Renal cortical epithelial cell (primary cell): ENCODE data around the gene CLNS1A. TPM values are rescaled to one million over a fixed set of nuclear protein-coding genes. Genes with fewer than 3 reads are reported as not detected.
A peak's percentile ranks its signal among the peaks of the same experiment; 100 is the strongest.
"Not testable (repeated sequence)": the region's sequence is repeated elsewhere in the genome, so short reads cannot be mapped to it uniquely, and the experiment has no call there.

Source experiments
- DNase-seq: peaks from one replicate; pipeline ENCODE4 v3.0.0-alpha.2; 2011; ENCODE audit warnings: low read depth
- total RNA-seq: library from RNA; depleted of rRNA; stranded (reverse); fragments of >200 nt; gene quantifications from 2 replicates; pipeline ENCODE4 v1.2.3, GENCODE V29; 2014

The CLNS1A gene, protein sequence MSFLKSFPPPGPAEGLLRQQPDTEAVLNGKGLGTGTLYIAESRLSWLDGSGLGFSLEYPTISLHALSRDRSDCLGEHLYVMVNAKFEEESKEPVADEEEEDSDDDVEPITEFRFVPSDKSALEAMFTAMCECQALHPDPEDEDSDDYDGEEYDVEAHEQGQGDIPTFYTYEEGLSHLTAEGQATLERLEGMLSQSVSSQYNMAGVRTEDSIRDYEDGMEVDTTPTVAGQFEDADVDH
- 132 and 183 TPM in 2 replicates for total RNA-seq

DNA sequence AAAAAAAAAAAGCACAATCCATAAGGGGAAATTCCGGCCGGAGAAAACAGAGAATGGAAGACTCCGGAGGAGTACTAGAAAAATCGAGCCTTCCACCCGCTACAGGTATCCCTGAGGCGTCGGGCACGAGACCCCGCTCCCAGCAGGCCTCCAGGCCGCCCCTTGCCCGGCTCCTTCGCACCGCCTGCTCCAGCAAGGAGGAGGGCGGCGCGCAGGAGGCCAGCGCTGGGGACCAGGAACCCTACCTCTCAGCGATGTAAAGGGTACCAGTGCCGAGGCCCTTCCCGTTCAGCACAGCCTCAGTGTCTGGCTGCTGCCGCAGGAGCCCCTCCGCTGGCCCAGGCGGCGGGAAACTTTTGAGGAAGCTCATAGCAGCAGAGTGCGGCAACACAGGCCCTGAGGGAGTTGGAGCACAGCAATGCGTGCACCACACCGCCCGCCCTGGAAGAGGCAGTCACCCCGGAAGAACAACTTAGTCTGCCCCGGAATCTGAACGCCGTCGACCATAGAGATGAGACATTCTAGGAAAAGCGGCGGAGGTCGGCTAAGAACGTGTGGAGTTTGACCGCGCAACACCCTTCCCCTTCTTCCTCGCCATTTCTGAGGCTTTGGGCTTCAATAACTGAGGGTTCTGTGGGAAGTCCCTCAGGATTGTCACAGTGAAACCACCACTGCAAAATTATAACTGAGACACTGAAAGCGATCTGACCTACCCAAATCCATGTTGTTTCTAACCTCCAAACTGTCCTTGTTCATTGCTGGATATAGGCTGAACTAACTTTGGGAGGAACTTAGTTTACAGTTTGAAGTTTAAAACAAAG, at the start of gene CLNS1A:
Gene CLNS1A, minus strand, starts transcription at position 450 of the 821 bp plus-strand sequence. Its CDS starts 80 bp downstream, at position 370.
- DNase-seq: peak; percentile 83

DNA sequence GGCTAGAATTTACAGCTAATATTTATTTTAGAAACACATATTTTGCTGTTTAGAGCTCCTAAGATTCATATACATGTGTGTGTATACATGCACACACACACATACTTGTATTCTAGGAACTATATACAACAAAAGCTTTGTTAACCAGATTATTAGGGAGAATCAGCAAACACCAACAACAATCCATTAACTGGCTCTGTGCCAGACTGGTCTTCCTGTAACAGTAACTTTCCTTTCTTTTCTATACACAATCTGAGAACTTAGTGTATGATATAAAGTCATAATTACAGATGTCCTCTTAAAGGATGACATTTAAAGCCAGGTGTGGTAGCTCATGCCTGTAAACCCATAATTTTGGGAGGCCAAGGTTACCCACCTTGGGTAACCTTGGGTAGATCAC, 49.5 kb upstream of the CLNS1A start:
- DNase-seq: no peak

DNA sequence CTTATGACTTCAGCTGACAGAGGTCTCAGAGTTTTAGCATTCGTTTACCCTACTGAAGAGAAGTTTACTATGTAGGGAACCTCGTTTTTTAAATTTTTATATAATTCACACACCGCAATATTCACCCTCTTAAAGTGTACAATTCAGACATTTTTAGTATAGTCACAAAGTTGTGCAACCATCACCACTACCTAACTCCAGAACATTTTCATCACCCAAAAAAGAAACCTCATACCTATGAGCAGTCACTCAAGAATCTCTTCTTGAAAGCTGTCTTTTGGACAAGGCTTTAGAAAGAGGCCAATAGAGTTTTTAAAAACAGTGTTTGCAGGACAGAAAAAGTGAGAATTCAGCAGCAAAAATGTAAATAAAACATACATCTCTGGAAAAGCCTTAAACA, 39.5 kb upstream of the CLNS1A start:
- DNase-seq: no peak

DNA sequence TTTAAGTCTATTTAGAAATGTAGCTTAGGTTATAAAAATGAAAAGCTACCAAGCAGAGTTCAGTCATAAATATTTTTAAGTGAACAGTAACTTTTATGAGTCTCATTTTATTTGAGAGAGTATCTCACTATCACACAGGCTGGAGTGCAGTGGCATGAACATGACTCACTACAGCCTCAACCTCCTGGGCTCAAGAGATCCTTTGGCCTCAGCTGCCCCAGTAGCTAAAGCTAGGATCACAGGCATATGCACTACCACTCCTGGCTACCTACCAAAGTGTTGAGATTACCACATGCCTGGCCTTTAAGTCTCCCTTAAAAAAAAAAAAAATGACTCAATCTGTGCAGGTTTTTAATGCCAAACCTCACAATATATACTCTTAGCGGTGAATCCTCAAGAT, 34.7 kb upstream of the CLNS1A start:
- peak; percentile 79 for DNase-seq

DNA sequence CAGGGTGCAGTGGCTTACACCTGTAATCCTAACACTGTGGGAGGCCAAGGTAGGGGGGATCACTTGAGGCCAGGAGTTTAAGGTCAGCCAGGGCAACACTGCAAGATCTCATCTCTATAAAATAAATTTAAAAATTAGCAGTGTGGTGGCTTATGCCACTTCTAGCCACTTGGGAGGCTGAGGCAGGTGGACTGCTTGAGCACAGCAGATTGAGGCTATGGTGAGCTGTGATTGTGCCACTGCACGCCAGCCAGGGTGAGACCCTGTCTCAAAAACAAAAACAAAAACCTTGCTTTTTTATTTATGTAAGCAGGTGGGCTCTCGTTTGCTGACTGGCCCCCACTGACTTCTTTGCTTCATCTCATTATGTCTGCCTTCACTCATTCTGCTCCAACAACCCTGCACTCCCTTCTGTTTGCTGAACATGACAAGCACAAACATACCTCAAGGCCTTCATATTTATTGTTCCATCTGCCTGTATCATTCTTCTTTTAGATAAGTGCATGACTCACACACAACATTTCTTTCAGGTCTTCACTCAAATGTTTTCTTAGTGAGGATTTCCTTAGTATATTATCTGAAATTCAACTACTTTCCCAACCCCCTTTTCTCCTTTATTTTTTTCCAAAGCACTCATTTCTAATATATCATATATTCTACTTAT, 32.4 kb upstream of the CLNS1A start:
- peak; percentile 9 for DNase-seq

DNA sequence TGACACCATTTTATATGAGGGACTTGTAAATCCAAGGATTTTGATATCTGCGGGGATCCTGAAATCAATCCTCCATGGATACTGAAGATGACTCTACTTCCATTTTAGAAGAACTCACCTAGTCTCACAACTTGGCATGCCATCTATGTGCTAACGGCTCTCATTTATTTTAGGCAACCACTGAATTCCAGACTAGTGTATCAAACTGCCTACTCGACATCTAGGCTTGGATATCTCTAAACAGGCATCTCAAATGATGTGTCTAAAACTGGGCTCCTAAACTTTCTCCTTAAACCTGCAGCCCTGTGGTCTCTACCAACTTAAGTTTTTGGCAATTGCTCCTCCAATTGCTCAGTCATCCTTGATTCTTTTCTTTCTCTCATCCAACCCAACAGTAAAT, 31.2 kb upstream of the CLNS1A start:
- DNase-seq: no peak

DNA sequence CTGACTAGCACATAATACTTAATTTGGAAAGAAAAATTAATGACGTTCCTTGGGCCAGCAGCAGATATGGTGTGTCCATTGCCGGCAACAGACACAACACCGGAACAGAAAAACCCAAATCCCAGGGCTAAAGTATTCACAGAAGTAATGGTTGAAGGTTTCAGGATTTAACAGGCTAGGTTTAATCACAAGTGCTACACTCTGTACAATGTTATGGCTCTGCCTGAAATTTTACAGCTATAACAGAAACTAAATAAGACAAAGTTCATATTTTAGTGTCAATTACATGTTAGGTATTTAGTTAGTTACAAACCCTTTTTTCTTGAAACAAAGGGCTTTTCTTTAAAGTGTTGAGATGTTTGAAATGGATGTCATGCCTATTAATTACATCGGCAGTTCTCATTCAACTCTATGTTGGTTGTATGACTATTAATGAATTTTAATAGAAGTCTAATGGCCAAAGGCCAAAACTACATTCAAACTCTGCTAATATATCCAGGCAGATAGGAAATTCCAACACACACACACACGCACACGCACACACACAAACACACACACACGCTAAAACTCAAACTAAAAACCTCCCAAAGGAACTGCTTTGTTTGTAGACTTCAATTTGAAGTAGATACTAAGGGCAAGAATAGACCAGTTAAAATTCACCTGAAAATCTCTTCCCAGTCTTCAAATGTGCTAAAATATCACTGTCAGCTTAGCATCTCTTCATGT, 27.8 kb upstream of the CLNS1A start:
- no peak for DNase-seq

DNA sequence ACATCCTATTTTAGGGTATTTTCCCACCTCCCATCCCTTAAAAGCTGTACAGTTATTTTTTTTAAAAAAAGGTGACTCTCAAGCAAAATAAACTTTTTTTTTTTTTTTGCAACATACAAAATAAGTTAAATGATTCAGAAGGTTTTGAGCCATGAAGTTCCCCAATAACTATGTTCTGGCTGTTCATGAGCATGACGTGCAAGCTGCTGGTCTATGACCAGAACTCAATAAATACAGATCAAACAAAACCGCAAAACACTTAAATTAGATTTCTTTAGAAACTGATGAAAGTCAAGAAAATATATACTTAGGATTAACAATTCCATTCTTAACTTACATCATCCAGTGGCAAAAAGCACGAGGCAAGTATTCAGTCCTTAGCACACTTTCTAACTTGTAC, 24.1 kb upstream of the CLNS1A start:
- DNase-seq: no peak

DNA sequence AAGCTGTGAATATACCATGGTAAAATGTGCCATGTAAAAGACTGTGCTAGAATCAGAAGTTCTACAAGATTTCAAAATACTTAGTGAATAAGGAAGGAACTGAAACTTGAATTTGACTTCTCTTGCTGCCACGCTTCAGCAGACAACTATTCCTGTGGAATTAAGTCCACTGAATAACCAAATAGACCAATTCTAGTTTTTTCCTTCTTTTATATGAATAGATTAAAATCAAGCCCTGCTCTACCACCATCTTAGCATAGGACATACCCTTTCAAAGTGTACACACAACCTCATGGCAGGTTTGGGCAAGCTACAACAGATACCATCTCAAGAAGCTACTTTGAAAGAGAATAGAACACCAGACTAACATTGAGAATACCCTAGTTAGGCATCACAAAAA, 23.4 kb upstream of the CLNS1A start:
- DNase-seq: peak; percentile 23

DNA sequence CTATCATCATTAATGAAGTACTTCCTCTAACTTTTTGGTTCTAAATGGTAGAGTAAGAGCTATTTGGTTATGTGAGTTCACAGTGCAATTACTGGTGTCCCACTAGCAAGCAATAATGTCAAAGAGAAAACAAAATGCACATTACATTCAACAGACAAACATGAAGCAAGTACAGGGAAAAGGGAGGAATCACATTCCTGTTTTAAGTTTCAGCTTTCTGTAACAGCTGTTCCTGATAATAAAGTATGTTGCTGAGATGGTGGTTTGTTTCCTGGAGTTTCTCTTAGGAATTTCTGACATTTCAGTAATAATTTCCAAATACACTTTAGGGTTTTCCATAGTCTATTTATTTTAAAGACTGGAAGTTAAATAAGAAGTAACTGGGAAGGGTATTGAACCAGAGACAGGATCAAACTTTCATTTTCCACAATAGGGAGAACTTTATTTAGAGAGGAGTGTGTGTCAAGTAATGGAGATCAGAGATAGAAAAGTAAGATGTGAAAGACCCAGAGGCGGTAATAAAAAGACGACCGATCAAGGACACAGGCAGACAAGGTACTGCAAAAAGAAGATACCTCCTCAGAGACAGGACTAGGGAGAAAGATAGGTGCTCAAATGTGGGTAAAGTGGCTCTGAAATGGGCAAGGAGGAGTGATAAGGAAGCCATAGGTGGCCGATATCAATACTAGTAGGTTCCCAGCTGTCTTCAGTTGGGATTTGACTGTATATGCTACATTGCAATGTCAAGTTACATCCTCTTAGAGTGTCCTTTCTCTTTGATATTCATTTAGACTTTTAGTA, 20.8 kb upstream of the CLNS1A start:
- peak; percentile 5 for DNase-seq

DNA sequence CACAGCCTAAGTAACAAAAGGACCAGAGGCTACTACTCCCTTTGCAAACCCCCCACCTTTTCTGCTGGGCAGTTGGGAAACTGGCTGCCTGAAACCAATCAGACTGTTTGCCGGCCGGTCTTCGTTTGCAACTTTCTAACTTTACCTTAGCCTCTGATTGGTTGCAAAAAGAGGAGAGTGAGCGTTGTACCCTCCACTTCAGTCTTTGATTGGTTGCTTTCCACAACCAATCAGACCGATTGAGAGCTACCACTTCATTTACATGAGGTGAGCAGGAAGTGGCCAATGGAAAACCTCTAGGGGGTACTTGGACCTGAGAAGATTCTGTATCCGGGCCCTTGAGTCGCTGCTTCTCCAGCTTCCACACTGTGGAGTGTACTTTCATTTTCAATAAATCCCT, 18.8 kb upstream of the CLNS1A start:
- DNase-seq: no peak

DNA sequence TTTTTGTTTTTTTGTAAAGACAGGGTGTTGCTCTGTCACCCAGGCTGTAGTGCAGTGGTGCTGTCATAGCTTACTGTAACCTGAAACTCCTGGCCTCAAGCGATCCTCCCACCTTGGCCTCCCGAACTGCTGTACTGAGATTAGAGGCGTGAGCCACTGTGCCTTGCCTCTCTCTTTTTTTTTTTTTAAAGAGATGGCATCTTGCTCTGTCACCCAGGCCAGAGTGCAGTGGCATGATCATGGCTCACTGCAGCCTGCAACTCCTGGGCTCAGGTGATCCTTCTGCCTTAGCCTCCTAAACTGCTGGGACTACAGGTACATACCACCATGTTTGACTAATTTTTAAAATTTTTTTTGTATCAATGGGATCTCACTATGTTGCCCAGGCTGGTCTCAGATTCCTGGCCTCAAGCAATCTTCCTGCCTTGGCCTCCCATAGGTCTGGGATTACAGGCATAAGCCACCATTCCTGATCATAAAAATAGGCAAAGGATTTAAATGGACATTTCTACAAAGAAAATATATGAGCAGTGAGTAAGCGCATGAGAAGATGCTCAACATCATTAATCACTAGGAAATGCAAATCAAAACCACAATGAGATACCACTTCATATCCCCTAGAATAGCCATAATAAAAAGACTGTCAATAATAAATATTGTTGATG, 17.3 kb upstream of the CLNS1A start:
- DNase-seq: no peak

DNA sequence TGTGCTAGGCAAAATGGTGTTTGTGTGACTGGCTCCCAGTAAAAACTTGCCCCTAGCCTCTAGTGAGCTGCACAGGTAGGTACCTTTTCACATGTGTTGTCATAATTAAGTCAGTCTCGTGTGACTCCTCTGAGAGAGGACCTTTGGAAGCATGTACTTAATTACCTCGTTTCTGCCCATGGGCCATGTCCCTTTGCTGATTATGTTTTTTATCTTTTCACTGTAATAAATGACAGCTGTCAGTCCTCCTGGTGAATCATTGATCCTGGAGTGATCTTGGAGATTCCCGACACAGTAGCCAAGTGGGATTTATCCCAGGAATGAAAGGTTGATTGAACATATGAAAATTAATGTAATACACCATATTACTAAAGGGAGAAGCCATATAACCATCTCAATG, 12.5 kb upstream of the CLNS1A start:
- no peak for DNase-seq

DNA sequence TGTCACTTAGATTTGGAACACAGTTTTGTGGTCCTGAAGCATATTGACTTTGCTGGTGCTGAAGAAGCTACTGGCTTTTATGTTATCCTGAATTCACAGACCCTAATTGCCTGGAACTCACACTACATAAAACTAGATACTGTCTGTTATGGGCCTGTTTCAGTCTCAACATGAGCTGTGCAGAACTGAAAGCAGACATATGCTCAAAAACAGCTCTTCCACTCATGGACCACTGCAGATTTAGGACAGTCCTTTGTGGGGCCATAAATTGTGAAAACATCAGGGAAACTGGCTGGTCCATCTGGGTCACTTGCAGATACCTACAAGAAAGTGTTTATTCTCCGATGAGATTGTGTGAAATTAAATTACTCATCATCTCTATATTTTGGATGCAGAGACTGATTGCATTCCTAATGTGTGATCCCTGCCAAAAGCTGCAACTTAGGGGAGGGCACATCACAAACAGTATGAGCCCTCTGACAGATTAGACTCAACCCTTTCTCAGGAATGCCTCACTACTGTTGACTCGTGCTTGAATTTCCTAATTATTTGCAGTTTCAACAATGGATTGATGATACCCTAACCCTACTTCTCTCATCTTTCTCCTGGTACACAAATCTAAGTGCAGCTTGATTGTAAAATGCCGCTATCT, 10.2 kb upstream of the CLNS1A start:
- no peak for DNase-seq

DNA sequence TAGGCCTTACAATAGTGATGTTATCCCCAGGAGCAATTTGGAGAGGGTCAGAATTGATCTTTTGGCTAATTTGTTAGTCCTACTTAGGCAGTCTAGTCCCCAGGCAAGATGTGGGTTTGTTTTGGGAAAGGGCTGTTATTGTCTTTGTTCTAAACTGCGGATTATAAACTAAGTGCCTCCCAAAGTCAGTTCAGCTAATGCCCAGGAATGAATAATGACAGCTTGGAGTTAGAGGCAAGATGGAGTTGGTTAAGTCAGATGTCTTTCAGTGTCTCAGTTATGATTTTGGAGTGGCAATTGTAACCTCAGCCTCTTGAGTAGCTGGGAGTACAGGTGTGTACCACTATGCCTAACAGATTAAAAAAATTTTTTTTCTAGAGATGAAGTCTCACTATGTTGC, 7.3 kb upstream of the CLNS1A start:
- no peak for DNase-seq

DNA sequence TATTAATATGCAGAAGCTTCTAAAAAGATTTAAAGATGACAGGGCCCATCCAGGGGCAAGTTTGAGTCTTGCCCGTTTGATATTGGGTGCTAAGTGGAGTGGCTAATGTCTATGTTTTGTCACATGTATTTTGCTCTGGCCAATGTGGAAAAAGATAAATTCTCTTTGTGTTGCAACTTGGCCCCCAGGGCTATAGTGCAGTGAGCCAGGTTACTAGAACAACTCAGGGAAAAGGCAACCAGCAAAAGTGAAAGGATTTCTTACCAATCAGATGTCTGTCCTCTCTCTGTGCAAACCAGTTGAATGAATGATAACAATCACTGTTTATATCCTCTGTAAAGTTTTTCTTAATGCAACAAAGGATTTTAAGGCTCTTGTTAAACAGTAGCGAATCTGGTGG, 4.6 kb upstream of the CLNS1A start:
- DNase-seq: peak; percentile 32

DNA sequence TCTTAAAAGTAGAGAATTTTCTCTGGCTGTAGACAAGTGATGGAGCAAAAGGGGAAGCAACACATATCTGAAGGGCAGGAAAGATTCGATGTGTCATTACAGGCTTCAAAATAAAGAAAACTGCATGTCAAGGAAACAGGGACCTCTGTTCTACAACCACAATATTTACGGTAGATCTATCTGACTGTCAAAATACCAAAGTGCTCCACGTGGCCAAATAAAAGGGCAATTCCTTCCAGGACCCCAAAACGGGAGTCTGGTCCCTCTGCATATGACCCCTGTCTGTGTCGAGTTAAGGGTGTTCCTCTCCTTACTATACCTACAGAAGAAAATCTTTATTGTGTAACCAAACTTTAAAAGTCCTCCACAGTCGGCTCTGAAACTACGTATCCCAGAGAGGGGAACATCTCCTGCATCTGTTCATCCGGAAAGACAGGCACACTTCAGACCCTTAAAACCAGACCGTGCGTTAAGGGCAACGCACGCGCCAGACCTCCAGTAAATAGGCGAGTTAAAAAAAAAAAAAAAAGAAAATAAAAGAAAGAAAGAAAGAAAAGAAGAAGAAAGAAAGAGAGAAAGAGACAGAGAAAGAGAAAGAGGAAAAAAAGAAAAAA, 756 bp downstream of the CLNS1A start:
- no peak for DNase-seq

DNA sequence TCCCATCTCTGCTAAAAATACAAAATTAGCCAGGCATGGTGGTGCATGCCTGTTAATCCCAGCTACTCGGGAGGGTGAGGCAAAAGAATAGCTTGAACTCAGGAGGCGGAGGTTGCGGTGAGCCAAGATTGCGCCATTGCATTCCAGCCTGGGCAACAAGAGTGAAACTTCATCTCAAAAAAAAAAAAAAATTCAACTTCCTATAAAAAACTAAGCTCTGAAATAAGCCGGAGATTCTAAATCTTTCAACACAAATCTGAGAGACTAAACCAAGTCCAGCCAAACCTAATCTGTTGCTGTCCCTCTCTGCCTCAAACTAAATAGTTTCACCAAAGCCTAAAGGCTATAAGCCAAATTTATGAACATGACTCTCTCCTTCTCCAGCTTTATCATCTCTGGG, 3.7 kb downstream of the CLNS1A start:
- DNase-seq: not testable (repeated sequence)

DNA sequence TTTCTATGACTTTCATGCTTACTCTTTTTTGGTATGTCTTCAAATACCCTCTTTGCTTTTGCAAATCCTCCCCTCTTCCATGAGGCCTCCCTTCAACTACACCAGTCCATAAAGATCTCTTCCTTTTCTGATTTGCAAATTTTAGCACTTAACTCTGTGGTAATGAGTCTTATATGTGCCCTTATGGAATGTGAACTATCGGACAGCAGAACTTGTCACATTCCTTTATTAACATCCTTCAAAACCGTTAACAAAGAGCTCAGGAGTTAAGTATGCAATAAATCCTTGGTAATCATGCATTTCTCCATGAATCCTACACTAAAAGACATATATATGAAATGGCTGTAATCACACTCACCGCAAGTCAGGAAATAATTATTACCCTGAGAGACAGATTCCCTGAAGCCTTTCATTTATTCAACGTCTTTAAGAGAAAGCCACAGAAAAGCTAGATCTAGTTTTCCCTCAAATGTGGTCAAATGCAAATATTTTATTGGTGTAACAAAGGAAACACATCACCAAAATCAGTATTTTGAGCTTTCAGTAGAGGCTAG, 7.4 kb downstream of the CLNS1A start:
- no peak for DNase-seq
